K562 treated with DMSO at 1 percent for 4 hours (cell line): ENCODE data around the gene MATN4. TPM values are rescaled to one million over a fixed set of nuclear protein-coding genes. Genes with fewer than 3 reads are reported as not detected.

Source experiments
- total RNA-seq: library from RNA; unstranded; fragments of 300-600 nt; gene quantifications from 2 replicates; pipeline ENCODE4 v1.2.3, GENCODE V29; 2022; ENCODE audit not compliant: insufficient read depth

Gene MATN4, protein sequence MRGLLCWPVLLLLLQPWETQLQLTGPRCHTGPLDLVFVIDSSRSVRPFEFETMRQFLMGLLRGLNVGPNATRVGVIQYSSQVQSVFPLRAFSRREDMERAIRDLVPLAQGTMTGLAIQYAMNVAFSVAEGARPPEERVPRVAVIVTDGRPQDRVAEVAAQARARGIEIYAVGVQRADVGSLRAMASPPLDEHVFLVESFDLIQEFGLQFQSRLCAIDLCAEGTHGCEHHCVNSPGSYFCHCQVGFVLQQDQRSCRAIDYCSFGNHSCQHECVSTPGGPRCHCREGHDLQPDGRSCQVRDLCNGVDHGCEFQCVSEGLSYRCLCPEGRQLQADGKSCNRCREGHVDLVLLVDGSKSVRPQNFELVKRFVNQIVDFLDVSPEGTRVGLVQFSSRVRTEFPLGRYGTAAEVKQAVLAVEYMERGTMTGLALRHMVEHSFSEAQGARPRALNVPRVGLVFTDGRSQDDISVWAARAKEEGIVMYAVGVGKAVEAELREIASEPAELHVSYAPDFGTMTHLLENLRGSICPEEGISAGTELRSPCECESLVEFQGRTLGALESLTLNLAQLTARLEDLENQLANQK
- not detected in 2 replicates for total RNA-seq

DNA sequence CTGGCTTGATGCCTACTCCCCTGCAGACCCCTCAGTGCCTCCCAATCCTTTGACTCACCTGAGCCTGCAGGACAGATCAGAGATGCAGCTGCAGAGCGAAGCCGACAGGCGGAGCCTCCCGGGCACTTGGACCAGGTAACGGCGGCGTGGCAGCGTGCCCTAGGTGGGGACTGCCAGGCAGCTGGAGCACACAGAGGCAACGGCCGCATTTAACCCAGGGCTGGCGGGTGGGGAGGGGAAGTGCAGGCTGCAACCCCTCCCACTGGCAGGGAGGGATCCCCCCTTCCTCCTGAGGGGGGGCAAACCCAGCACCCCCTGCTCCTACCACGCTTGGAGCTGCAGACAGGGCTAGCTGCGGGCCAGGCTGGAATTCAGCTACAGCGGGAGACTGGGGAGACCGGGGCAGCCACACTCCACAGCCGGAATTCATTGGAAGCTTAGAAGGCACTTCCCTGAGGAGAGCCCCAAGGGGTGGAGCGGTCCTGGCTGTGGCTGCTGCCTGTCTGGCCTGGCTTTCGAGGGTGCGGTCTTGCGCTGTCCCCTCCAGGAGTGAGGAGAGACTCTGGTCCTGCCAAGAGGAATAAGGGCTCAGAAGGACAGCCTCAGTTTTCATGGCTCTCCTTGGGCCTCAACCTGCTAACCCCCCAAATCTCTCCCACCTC lies at the start of gene MATN4:
Gene MATN4, minus strand, starts transcription at position 183 of the 662 bp plus-strand sequence. CDS start 2,717 bp downstream, outside the sequence.

DNA sequence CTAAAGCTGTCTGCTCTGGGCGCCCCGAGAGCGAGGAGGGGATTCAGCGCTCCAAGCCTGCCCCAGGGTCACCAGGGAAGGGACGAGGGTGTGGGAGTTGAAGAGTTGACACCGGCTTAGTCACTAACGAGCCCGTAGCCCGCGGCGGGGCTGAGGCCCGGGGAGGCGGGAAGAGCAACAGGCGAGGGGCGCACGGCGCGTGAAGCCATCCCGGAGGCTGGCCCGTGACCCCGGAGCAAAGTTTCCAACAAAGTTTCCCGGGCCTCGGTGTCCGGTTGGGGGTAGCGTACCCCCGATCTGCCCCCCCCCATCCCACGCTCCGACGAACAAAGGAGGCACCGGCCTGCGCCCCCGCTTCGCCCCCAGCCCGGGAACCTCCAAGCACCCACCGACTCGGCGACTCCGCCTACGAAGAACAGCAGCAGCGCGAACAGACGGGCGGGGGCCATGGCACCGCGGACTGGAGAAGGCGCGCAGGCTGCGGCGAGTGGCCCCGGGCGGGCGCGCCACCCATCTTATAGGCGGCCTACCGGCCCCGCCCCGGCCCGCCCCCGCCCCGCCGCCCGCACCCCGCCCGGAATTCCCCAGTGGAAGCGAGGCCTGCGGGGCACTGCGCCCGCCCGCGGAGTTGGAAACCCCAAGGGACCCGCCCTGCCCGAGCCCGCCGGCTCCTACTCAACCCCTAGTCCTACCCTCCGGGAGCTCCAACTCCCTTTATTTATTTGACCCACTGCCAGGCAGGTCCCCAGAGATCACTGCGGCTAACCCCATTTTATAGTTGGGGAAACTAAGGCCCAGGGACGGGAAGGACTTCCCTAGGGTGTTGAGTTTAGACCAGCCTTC lies 40.1 kb upstream of the MATN4 start, which contains the start of gene SDC4:
Gene SDC4, minus strand, starts transcription at position 489 of the 843 bp plus-strand sequence. Its CDS starts 40 bp downstream, at position 449.

GRCh38 chr20:45306431-45306982 lies 1.6 kb downstream of the MATN4 start, which contains the start of gene RBPJL:
Gene RBPJL (plus strand): TSS chr20:45306840. CDS start chr20:45306923, 83 bp downstream.

DNA sequence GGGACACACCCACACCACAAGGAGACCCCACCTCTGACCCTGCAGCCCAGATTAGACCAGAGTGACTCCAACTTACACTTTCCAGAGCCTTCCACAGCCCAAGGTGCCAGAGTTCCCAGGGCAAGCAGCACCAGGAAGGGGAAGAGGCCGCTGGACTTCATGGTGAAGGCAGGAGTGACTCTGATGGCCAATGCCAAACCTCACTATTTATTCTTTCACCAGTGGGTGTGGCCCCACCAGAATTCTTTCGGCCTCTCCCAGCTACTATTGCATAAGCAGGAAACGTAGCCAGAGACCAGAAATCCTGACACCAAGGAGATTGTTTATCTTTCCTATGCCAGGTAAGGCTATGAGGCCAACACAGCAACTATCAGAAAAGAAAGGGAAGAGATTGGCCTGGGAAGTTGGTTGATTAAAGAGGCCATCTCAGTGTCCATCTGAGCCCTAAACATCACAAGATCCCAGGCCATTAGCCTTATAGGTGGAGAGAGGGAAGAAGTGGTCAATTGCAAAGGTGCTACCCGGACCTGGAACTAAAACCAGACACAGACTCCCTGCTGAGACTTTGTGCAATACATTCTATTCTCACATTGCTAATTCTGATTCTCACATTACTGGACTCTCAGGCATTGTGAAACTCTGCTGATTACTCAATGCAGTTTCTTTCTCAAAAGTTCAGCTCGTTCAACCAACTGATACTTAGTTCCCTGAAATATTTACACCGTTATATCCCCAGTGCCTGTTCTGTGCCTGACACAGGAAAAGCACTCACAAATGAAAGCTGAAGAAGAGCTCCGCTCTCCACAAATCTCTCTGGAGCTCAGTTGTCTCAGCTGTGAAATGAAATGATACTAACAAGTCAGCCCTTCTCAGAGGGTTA lies 53.5 kb downstream of the MATN4 start, which contains the start of gene SLPI:
Gene SLPI, minus strand, starts transcription at position 182 of the 880 bp plus-strand sequence. Its CDS starts 21 bp downstream, at position 161.

Other genes with a start within 250 kb of the MATN4 start
- gene KCNS1, start 207.2 kb downstream of the MATN4 start, total RNA-seq: not detected in 2 replicates
- not detected in 2 replicates for gene WFDC5, start 193.1 kb downstream of the MATN4 start, total RNA-seq
- not detected in 2 replicates for gene WFDC12, start 183.8 kb downstream of the MATN4 start, total RNA-seq
- gene PI3, start 133.4 kb downstream of the MATN4 start, total RNA-seq: not detected in 2 replicates
- not detected in 2 replicates for gene SEMG1, start 101.3 kb downstream of the MATN4 start, total RNA-seq
- not detected in 2 replicates for gene SEMG2, start 86.9 kb downstream of the MATN4 start, total RNA-seq
- gene SLPI, start 53.7 kb downstream of the MATN4 start, total RNA-seq: not detected in 2 replicates
- not detected in 2 replicates for gene RBPJL, start 1.5 kb downstream of the MATN4 start, total RNA-seq
- gene SDC4, start 40.1 kb upstream of the MATN4 start, total RNA-seq: 10.1 and 13.5 TPM in 2 replicates
- 10.9 and 16.0 TPM in 2 replicates for gene SYS1, start 54.9 kb upstream of the MATN4 start, total RNA-seq
- gene TP53TG5, start 70.0 kb upstream of the MATN4 start, total RNA-seq: not detected in 2 replicates
- gene DBNDD2, start 100.0 kb upstream of the MATN4 start, total RNA-seq: 66.5 and 84.8 TPM in 2 replicates
- 91.8 and 108 TPM in 2 replicates for gene PIGT, start 107.8 kb upstream of the MATN4 start, total RNA-seq
- gene WFDC2, start 161.5 kb upstream of the MATN4 start, total RNA-seq: not detected in 2 replicates
- gene SPINT3, start 207.3 kb upstream of the MATN4 start, total RNA-seq: not detected in 2 replicates
- not detected in 2 replicates for gene WFDC6, start 231.2 kb upstream of the MATN4 start, total RNA-seq
- not detected in 2 replicates for gene EPPIN, start 239.1 kb upstream of the MATN4 start, total RNA-seq